Prostate gland (tissue), 2 donors: ENCODE results near the gene GRAMD1B. TPM values are rescaled to one million over a fixed set of nuclear protein-coding genes. Genes with fewer than 3 reads are reported as not detected.

Source experiments
- DNase-seq: peaks from one replicate; pipeline ENCODE4 v3.0.0-alpha.2; 2019; ENCODE audit warnings: low spot score
- H3K27ac ChIP-seq, 2 donors: fragments of 200-600 bp; sonication (generic); 2 replicates each; pipeline ENCODE4 v1.5.1; 2017 to 2019
- H3K27me3 ChIP-seq: fragments of 200-600 bp; sonication (generic); replicated peaks from 2 replicates; pipeline ENCODE4 v1.5.1; 2019; ENCODE audit not compliant: insufficient read depth
- H3K36me3 ChIP-seq, 2 donors: fragments of 200-600 bp; sonication (generic); 1 replicate in 1 of 2; 2 replicates in 1 of 2; pipeline versions ENCODE4 v1.5.1 to v1.8.1; 2017 to 2019
- H3K4me1 ChIP-seq: fragments of 200-600 bp; sonication (generic); replicated peaks from 2 replicates; pipeline ENCODE4 v1.5.1; 2019
- H3K4me3 ChIP-seq, 2 donors: fragments of 200-600 bp; sonication (generic); 2 replicates each; pipeline ENCODE4 v1.5.1; 2017 to 2019
- H3K9me3 ChIP-seq: fragments of 200-600 bp; sonication (generic); 2 replicates; pipeline ENCODE4 v1.5.1; 2017
- CTCF ChIP-seq, 4 experiments: fragments of 200-600 bp in 2 of 4; fragments of 450-650 bp in 2 of 4; sonication (generic) in 2 of 4; IDR thresholded peaks; 1 replicate in 3 of 4; 2 replicates in 1 of 4; pipeline ENCODE4 v1.5.1; 2016 to 2019; ENCODE audit warnings: antibody characterized with exemption in 4 of 4, mild to moderate bottlenecking in 2 of 4, moderate library complexity in 2 of 4
- POLR2A ChIP-seq: fragments of 450-650 bp; IDR thresholded peaks from one replicate; pipeline ENCODE4 v1.6.1; 2016; ENCODE audit warnings: antibody characterized with exemption, mild to moderate bottlenecking
- POLR2AphosphoS5 ChIP-seq: sonication (generic); formaldehyde crosslinking; IDR thresholded peaks from one replicate; pipeline ENCODE4 v1.6.1; 2017; ENCODE audit warnings: antibody characterized with exemption
- WGBS: methylation state at CpG from one replicate; pipeline ENCODE4 v1.1.5; 2018; 5-methylcytosine and 5-hydroxymethylcytosine counted together
- intact Hi-C: fragments of 100-400 bp; cut with DNase I; formaldehyde crosslinking; loops from one replicate; pipeline ENCODE4 v1.14.2; 2022
- total RNA-seq, 2 donors: library from RNA; depleted of rRNA; stranded (reverse); fragments of >200 nt; gene quantifications; one replicate each; pipeline ENCODE4 v1.1.0, GENCODE V29; 2016

Gene GRAMD1B
- total RNA-seq, 2 donors from 2014 or later, result 4.5 to 27.2 TPM

GRCh38 chr11:123434911-123435310, 4.8 kb downstream of the GRAMD1B start:
- no peaks in the 10 kb centered on the region for H3K4me1 ChIP-seq
- H3K4me3 ChIP-seq, result no peak overlapping the region
- no peak overlapping the region for H3K27ac ChIP-seq
- no peaks in the 10 kb centered on the region for H3K9me3 ChIP-seq
- H3K27me3 ChIP-seq, result no peaks in the 10 kb centered on the region
- 54% methylated on average over 3 of the region's 3 CpGs for WGBS
- no peak for DNase-seq
- no peaks in the 10 kb centered on the region for H3K36me3 ChIP-seq
- no peak for TF ChIP-seq POLR2A
- no peak for TF ChIP-seq CTCF (IDR thresholded peaks at IDR 0.05)
- TF ChIP-seq POLR2AphosphoS5, result no peak
- intact Hi-C loops, result no loop called here

- Histone ChIP-seq H3K27me3 (no peaks in the 10 kb centered on the region), H3K27ac (no peak overlapping the region), H3K36me3 (no peaks in the 10 kb centered on the region), H3K4me3 (no peak overlapping the region), H3K4me1 (no peaks in the 10 kb centered on the region), H3K9me3 (no peaks in the 10 kb centered on the region)
- no peak for TF ChIP-seq POLR2A
- TF ChIP-seq CTCF (IDR thresholded peaks at IDR 0.05), result no peak
- TF ChIP-seq POLR2AphosphoS5, result no peak
- no peak for DNase-seq
- 94% methylated on average over 9 of the region's 9 CpGs for WGBS
- intact Hi-C loops, result no loop called here
Measured at GRCh38 chr11:123437236-123437979, 7.3 kb downstream of the GRAMD1B start.

- H3K4me1 ChIP-seq, result no peaks in the 10 kb centered on the region
- H3K4me3 ChIP-seq, result no peak overlapping the region
- no peak overlapping the region for H3K27ac ChIP-seq
- intact Hi-C loops, result no loop called here
- no peaks in the 10 kb centered on the region for H3K9me3 ChIP-seq
- H3K36me3 ChIP-seq, result no peaks in the 10 kb centered on the region
- no peak for DNase-seq
- no peaks in the 10 kb centered on the region for H3K27me3 ChIP-seq
- WGBS, result 57% methylated on average over 7 of the region's 7 CpGs
- TF ChIP-seq CTCF (IDR thresholded peaks at IDR 0.05) (no peak), POLR2AphosphoS5 (no peak), POLR2A (no peak)
Measured at GRCh38 chr11:123438131-123438627, 8.1 kb downstream of the GRAMD1B start.

- no peaks in the 10 kb centered on the region for H3K4me1 ChIP-seq
- H3K27me3 ChIP-seq, result no peaks in the 10 kb centered on the region
- DNase-seq, result no peak
- intact Hi-C loops, result no loop called here
- no peak overlapping the region for H3K27ac ChIP-seq
- 77% methylated on average over 4 of the region's 4 CpGs for WGBS
- H3K4me3 ChIP-seq, result no peak overlapping the region
- H3K36me3 ChIP-seq, result no peaks in the 10 kb centered on the region
- no peaks in the 10 kb centered on the region for H3K9me3 ChIP-seq
- TF ChIP-seq POLR2A (no peak), CTCF (IDR thresholded peaks at IDR 0.05) (no peak)
Measured at GRCh38 chr11:123439616-123440015, 9.5 kb downstream of the GRAMD1B start.

GRCh38 chr11:123441161-123441560, 11.1 kb downstream of the GRAMD1B start:
- DNase-seq, result no peak
- Histone ChIP-seq H3K9me3 (no peaks in the 10 kb centered on the region), H3K27ac (no peak overlapping the region), H3K4me3 (no peak overlapping the region), H3K27me3 (no peaks in the 10 kb centered on the region), H3K36me3 (no peaks in the 10 kb centered on the region), H3K4me1 (no peaks in the 10 kb centered on the region)
- TF ChIP-seq POLR2AphosphoS5 (no peak), POLR2A (no peak), CTCF (IDR thresholded peaks at IDR 0.05) (no peak)
- intact Hi-C loops, result no loop called here
- 94% methylated on average over 5 of the region's 5 CpGs for WGBS
